Stimulated activated CD4-positive, alpha-beta T cell treated with anti-CD3 and anti-CD28 coated beads, Interleukin-4, amount 100 ng/mL, for 4 hours (primary cell): ENCODE measurements around the gene RBMS3.
"Not testable (repeated sequence)": the region's sequence is repeated elsewhere in the genome, so short reads cannot be mapped to it uniquely, and the experiment has no call there.

ENCODE experiments used
- DNase-seq, 2 experiments: peaks; one replicate each; pipeline ENCODE4 v3.0.0-alpha.2; 2020

RBMS3 gene

DNA sequence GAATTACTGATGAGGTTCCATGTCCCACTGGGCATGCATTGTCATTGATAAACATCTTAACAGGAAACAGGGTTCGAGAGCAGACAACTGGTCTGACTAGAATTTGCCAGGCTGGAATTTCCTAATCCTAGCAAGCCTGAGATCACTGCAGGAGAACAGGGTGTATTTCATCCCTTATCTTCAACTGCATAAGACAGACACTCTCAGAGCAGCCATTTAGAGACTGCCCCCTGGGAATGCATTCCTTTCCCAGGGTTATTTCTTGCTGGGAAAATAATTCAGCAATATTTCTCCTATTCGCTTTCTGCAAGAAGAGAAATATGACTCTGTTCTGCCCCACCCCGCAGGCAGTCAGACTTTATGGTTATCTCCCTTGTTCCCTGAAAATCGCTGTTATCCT lies 113.1 kb downstream of the RBMS3 start:
- not testable (repeated sequence) for DNase-seq

DNA sequence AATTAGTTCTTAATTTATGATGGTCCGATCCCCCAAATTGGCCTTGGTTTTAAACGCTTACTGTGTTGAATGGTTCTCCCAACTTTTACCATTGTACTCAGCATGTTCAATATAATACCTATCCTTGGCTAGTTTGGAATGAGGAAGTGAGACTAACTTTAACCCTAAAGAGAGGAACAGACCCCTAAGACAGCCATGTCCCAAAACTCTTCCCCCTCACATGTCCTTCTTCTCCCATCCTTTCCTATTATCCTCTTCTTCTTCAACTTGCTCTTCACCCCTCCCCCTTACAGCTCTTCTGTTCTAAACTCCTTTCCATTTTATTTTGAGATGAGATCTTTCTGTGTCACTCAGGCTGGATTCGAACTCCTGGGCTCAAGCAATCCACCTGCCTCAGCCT lies 116.5 kb downstream of the RBMS3 start:
- DNase-seq = no peak

DNA sequence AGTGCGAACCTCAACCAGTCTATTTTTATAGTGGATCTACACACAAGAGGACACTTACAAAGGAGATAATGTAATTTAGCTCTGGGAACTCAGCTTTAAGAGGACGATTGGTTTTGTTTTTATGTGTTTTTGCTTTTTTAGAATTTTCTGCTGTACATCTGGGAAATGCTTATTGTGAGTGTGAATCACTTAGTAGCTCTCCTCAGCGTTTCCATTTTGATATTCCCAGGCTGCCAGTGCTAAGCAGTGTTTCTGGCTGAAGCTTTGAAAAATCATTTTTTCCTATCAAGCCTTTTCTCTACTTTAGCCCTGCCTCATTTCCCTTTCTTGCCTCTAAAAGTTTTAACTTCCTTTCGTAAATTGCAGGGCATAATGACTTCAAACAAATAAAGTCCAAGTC lies 117.9 kb downstream of the RBMS3 start:
- no peak for DNase-seq

GRCh38 chr3:29406291-29406832 lies 125.5 kb downstream of the RBMS3 start:
- no peak for DNase-seq

DNA sequence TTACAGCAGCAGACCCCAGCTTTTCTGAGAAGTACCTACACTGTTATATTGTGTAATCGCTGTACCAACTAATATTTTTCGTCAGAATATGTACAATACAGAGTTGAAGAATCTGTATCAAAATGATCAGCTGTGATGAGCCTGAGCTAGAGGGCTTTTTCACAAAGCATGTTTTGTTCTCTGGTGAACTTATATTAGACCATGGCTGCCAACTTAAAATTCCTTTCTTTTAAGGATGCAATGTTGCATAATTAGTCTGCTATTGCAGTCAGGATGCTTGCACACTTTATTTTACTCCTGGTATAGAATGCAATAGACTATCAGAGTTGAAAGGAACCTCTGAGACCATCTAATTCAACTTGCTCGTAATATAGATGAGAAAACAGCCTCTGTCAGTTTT lies 127.8 kb downstream of the RBMS3 start:
- no peak for DNase-seq

GRCh38 chr3:29409409-29409808 lies 128.5 kb downstream of the RBMS3 start:
- no peak for DNase-seq

DNA sequence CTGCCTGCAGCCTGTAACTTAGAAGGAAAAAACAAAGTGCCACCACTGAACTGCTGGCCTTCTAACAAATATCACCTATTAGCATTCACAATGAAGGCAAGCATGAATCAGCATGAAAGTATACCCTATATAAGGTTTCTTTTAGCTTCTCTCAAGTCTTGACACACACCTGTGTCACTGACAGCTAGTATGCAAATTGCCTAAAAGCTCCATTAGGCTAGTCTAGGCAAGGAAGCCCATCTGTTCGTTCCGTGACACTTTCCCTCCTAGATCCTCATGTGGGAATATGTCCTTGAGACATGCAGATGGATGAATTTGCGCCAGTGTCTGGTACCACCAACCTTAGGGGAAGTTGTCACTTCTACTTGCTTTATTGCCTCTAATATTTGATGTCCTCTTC lies 129.3 kb downstream of the RBMS3 start:
- DNase-seq = no peak

DNA sequence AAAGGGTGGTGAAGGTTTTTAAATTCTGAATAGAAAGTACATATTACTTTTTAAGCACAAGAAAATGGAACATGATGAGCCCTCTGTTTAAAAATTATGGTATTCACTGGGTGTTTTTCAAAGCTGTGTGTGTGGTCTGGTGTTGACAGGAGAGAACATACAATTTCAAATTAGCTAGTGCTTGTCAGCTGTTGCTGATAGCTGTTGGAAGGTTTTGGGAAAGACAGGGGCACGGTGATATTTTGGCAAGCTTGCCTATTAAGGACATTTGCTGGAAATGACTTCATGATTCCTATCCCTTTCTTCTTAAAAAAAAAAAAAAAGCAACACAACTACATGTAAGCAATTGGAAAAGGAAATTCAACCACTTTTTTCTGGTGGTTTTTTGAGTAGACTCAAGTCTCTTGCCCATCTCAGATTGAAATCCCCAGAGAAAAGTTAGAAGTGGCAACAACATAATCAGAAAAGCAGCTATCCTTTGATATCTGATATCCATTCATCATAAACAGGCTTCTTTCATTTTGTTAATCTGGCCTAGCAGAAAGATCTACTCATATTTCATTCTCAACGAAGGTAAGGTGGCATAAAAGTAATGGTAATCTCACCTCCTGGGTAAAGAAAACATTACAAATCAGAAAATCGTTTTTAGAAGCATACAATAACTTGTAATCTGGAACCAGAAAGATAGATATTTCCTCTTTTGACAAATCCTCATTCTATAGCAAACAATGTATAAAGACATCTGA lies 130.0 kb downstream of the RBMS3 start:
- no peak for DNase-seq

GRCh38 chr3:29412110-29412509 lies 131.2 kb downstream of the RBMS3 start:
- no peak for DNase-seq

- no peak for DNase-seq
These were observed 133.8 kb downstream of the RBMS3 start for GRCh38 chr3:29414468-29415224.

DNA sequence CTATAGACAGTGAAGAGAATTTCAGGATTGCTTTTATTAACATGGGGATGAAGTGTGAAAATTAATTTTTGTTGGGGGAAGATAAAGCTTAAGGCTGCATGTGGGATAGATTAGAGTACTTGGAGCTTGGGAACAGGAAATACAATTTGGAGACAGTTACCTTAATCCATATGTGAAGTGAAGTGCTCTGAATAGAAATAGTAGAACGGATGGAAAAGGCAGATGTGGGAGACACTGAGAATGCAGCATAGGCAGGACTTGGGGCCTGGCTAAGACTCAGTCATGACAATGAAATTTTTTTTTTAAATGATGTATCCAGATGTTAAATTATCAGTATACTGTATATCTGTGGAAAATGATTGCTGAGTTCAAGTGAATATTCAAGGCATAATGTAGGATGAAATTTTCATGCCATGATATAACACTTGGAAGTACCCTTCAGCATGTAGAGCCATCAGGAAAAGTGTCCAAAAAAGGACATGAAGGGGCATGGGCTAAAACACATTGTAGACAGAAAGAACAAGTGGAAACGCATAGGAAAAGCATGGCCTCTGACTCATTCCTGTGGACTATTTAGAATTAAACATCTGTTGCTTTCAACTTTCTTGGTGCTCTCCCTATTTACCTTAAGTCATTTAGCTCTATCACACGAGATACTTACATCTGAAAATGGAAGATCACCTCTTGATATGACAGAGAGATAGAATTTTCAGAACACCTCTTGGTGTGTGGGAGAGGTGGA lies 134.8 kb downstream of the RBMS3 start:
- no peak for DNase-seq

- DNase-seq = no peak
These were observed 135.6 kb downstream of the RBMS3 start for GRCh38 chr3:29416514-29416913.

DNA sequence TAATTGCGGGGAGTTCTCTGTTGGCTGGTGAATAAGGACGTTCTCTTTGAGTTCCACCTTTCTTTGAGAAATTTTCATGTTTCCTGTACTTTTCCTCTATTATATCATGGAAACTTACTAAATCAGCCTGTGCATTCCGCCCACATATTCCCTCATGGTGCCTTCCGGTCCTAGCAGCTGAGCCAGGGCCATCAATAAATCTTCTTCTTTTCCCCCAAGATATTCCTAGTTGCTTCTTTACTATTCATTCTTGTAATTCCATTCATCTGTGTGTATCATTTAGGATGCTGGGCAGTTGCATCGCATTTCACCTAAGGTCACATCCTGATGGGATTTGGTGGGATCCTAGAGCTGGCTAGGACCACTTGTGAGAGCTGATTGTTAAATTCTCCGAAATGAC lies 139.2 kb downstream of the RBMS3 start:
- no peak for DNase-seq

GRCh38 chr3:29426302-29427226 lies 145.7 kb downstream of the RBMS3 start:
- DNase-seq = no peak

- no peak for DNase-seq
These were observed 146.6 kb downstream of the RBMS3 start for GRCh38 chr3:29427266-29428103.

DNA sequence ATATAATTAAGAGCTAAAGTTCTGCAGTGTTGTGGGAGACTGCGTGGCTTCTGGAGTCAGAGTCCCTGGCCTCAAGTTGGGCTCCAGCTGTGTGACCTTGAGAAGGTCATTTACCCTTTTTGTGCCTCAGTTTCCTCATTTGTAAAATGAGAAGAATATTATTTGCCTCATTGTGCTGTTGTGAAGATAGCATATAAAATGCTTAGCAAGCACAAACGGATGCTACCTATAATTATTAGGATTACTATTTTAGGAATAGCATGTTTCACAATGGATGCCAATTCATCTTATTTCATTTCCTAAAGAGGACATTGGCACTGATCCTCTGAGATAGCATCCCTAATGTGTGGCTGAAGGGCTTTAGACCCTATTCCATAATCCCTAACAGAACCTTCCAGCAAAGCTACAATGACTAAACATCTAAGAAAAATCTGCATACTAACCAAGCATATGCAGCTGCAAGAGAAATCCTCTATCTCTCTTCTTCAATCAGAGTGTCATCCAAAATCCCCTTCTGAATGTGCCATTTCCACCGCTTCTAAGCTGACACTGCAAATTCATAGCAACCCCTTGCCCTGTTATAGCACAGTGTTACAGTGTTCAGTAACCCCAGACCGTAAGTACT lies 148.3 kb downstream of the RBMS3 start:
- DNase-seq = no peak

GRCh38 chr3:29430558-29430971 lies 149.7 kb downstream of the RBMS3 start:
- no peak for DNase-seq

GRCh38 chr3:29436612-29437323 lies 155.9 kb downstream of the RBMS3 start:
- no peak for DNase-seq

DNA sequence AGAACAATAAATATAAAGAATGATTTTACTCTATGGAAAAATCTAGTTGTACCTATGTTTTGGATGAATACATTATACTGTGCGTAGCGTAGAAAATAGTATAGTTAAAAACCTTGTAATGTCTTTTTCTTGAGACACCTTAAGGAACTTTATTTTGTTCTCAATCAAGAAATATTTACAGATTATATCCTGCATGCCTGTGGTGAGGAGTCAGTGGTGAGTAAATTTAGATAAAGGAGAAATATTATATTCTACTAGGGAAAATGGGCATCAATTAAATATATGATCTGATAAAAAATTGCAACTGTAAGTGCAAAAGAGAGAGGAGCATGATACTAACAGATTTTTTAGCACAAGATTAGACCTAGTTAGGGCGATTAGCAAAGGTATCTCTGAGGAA lies 157.7 kb downstream of the RBMS3 start:
- no peak for DNase-seq
